Breast epithelium (tissue), 4 donors: ENCODE results near the gene RINT1. TPM values are rescaled to one million over a fixed set of nuclear protein-coding genes. Genes with fewer than 3 reads are reported as not detected.
"Not testable (repeated sequence)": the region's sequence is repeated elsewhere in the genome, so short reads cannot be mapped to it uniquely, and the experiment has no call there.

Experiments
- DNase-seq, 2 donors: peaks; one replicate each; pipeline ENCODE4 v3.0.0-alpha.2; 2019; ENCODE audit warnings: low spot score in 2 of 2
- H3K27ac ChIP-seq, 2 donors: fragments of 200-600 bp; sonication (generic) in 1 of 2; one replicate each; pipeline ENCODE4 v1.5.1; 2016 to 2019; ENCODE audit warnings: mild to moderate bottlenecking in 1 of 2
- H3K27me3 ChIP-seq, 2 donors: fragments of 200-600 bp; sonication (generic) in 1 of 2; one replicate each; pipeline versions ENCODE4 v1.5.1 to v1.6.0; 2017 to 2019; ENCODE audit warnings: control low read depth in 1 of 2, mild to moderate bottlenecking in 1 of 2
- H3K36me3 ChIP-seq: fragments of 200-600 bp; one replicate; pipeline ENCODE4 v1.5.1; 2019
- H3K4me1 ChIP-seq, 2 donors: fragments of 200-600 bp; sonication (generic); one replicate each; pipeline ENCODE4 v1.5.1; 2016 to 2019; ENCODE audit warnings: control low read depth in 1 of 2
- H3K4me3 ChIP-seq, 3 donors: fragments of 200-600 bp; sonication (generic); 1 replicate in 2 of 3; 2 replicates in 1 of 3; pipeline ENCODE4 v1.5.1; 2016 to 2019; ENCODE audit warnings: mild to moderate bottlenecking in 3 of 3, moderate library complexity in 2 of 3
- H3K9me3 ChIP-seq, 2 donors: fragments of 200-600 bp; sonication (generic) in 1 of 2; one replicate each; pipeline ENCODE4 v1.5.1; 2016 to 2019; ENCODE audit warnings: control low read depth in 1 of 2
- POLR2A ChIP-seq: fragments of 450-650 bp; IDR thresholded peaks from one replicate; pipeline ENCODE4 v1.6.1; 2016; ENCODE audit warnings: antibody characterized with exemption, mild to moderate bottlenecking, moderate library complexity
- POLR2AphosphoS5 ChIP-seq, 3 donors: sonication (generic); formaldehyde crosslinking; IDR thresholded peaks; one replicate each; pipeline ENCODE4 v1.6.1; 2017; ENCODE audit warnings: antibody characterized with exemption in 3 of 3
- intact Hi-C: fragments of 100-400 bp; cut with DNase I; formaldehyde crosslinking; loops from one replicate; pipeline ENCODE4 v1.15.1; 2023; ENCODE audit warnings: low total_unique reads
- total RNA-seq, 3 donors: library from RNA; depleted of rRNA; stranded (reverse); fragments of >200 nt; gene quantifications; one replicate each; pipeline ENCODE4 v1.1.0, GENCODE V29; 2016
- TF ChIP-seq, protein P1 (sequence below), 3 donors: fragments of 450-650 bp; IDR thresholded peaks; one replicate each; pipeline ENCODE4 v1.5.1; 2016 to 2017; ENCODE audit warnings: antibody characterized with exemption in 3 of 3, mild to moderate bottlenecking in 3 of 3, moderate library complexity in 3 of 3

Gene RINT1
- total RNA-seq, 3 donors from 2014 or later: 15.7 to 19.9 (median 17.7) TPM

DNA sequence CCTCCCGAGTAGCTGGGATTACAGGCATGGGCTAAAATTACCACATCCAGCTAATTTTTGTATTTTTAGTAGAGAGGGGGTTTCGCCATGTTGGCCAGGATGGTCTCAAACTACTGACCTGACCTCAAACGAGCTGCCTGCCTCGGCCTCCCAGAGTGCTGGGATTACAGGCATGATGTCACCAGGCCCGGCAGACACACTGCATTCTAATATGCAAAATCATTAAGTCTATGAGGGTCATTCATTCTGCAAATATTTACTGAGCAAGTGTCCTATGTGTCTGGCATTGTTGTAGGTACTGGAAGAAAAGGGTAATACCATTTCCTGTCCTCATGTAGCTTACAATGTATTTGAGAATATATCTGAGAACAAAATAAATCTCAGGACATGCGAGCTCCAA lies 12.6 kb upstream of the RINT1 start:
- no peaks in the 10 kb centered on the region for H3K4me1 ChIP-seq
- no peaks in the 10 kb centered on the region for H3K36me3 ChIP-seq
- TF ChIP-seq POLR2AphosphoS5 (IDR thresholded peaks at IDR 0.05) (no peak), POLR2A (no peak)
- TF ChIP-seq, protein P1, sequence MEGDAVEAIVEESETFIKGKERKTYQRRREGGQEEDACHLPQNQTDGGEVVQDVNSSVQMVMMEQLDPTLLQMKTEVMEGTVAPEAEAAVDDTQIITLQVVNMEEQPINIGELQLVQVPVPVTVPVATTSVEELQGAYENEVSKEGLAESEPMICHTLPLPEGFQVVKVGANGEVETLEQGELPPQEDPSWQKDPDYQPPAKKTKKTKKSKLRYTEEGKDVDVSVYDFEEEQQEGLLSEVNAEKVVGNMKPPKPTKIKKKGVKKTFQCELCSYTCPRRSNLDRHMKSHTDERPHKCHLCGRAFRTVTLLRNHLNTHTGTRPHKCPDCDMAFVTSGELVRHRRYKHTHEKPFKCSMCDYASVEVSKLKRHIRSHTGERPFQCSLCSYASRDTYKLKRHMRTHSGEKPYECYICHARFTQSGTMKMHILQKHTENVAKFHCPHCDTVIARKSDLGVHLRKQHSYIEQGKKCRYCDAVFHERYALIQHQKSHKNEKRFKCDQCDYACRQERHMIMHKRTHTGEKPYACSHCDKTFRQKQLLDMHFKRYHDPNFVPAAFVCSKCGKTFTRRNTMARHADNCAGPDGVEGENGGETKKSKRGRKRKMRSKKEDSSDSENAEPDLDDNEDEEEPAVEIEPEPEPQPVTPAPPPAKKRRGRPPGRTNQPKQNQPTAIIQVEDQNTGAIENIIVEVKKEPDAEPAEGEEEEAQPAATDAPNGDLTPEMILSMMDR (IDR thresholded peaks at IDR 0.05): no peak
- intact Hi-C loops: no loop called here
- DNase-seq: no peak
- no peaks in the 10 kb centered on the region for H3K27me3 ChIP-seq
- H3K4me3 ChIP-seq: no peak overlapping the region
- H3K9me3 ChIP-seq: no peaks in the 10 kb centered on the region
- H3K27ac ChIP-seq: no peak overlapping the region

DNA sequence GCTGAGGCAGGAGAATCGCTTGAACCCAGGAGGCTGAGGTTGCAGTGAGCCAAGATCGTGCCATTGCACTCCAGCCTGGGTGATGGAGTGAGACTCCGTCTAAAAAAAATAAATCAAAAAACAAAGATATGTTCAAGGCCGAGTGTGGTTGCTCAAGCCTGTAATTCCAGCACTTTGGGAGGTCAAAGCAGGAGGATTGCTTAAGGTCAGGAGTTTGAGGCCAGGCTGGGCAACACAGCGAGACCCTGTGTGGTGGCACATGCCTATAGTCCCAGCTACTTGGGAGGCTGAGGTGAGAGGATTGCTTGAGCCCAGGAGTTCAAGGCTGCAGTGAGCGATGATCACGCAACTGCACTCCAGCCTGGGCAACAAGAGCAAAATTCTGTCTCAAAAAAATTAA lies 11.4 kb upstream of the RINT1 start:
- H3K27ac ChIP-seq, H3K4me1 ChIP-seq, intact Hi-C loops, DNase-seq, H3K27me3 ChIP-seq, H3K36me3 ChIP-seq, H3K4me3 ChIP-seq, H3K9me3 ChIP-seq: not testable (repeated sequence)

DNA sequence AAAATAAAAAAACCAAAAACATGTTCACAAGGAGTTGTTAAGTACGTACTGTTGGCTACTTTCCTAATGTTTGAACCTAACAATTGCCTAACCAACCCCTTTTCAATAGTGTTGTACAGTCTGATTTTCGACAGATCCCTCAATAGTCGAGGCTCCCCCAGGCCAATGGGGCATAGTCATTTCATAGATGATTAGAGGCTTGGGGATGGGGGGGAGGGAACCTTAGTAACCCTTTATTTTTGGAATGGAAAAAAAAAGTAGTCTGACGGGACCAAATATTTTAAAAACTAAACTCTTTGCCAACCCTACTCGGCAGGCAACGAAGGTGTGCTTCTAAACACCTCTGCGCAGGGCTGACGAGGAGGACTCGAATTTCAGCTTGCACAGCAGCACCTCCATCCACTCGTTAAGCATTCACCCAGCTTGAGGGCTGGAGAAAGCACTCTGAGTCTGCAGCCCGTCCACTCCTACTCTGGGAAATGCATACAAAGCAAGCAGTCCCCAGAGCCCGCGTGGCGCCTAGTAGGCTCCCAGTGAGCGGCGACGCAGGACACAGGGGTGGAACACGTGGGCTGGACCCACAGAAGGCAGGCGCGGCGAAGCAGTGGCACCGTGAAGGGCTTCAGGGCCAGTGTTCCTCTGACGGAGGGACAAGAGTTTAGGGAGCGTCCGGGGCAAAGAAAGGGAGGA lies 10.8 kb upstream of the RINT1 start:
- Histone ChIP-seq H3K27me3 (no peaks in the 10 kb centered on the region), H3K9me3 (no peaks in the 10 kb centered on the region), H3K27ac (peak overlapping the region; percentile 83), H3K36me3 (no peaks in the 10 kb centered on the region), H3K4me1 (no peaks in the 10 kb centered on the region), H3K4me3 (peak overlapping the region; percentile 72 to 96 (median 79))
- peak in 1 of 2 donors; percentile 66 for DNase-seq
- intact Hi-C loops: no loop called here
- TF ChIP-seq, protein P1 (IDR thresholded peaks at IDR 0.05): no peak
- TF ChIP-seq POLR2AphosphoS5 (IDR thresholded peaks at IDR 0.05): no peak
- no peak for TF ChIP-seq POLR2A

DNA sequence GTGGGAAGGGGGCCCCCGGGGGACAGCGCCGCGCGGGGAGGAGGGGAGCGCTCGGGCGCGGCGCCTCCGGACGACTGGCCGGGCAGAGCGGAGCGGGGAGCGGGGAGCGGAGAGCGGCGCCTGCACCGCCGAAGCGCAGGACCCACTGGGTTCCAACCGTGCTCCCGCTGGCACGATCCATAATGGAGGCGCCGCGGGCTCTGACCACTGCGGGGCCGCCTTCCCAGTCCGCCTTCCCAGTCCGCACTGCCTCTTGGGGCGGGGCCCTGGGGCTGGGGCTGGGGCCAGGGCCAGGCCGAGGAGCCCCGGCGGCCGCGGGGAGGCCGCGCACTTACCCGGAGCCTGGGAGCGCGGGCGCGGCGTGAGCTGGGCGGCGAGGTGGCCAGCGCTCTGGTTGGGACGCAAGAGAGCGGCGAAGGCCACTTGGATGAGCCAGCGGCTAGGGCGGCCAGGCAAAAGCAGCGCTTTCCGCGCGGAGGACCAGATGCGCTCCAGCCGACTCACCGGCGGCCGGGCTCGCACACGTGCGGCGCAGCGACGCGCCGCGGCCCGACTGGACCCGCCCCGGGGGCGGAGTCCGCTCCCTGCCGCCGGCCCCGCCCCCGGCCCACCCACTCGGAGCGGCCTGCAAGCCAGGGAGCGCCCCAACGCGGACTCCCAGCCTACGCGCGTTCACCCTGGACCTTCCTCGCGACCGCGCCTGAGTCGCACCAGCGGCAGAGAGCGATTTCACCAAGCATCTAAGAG lies 10.1 kb upstream of the RINT1 start, which contains the start of gene PUS7:
Gene PUS7, minus strand, starts transcription at position 555 of the 747 bp plus-strand sequence. CDS start 13,759 bp downstream, outside the sequence.
- Histone ChIP-seq H3K9me3 (no peaks in the 10 kb centered on the region), H3K4me1 (no peaks in the 10 kb centered on the region), H3K36me3 (no peaks in the 10 kb centered on the region), H3K27me3 (no peaks in the 10 kb centered on the region), H3K4me3 (peak within 1 kb of the TSS; percentile 72 to 96 (median 79)), H3K27ac (peak within 1 kb of the TSS; percentile 83)
- peak; percentile 26 to 57 (median 33) for TF ChIP-seq POLR2AphosphoS5 (IDR thresholded peaks at IDR 0.05)
- TF ChIP-seq, protein P1 (IDR thresholded peaks at IDR 0.05): no peak
- DNase-seq: peak; percentile 77 to 84
- intact Hi-C loops: no loop called here

DNA sequence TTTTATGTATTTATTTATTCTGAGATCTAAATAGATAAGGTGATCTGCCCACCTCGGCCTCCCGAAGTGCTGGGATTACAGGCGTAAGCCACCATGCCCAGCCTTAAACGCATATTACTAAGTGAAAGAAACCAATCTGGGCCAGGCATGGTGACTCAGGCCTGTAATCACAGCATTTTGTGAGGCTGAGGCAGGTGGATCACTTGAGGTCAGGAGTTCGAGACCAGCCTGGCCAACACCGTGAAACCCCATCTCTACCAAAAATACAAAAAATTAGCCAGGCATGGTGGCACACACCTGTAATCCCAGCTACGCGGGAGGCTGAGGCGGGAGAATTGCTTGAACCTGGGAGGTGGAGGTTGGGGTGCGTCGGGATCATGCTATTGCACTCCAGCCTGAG lies 7.6 kb upstream of the RINT1 start:
- H3K4me1 ChIP-seq, H3K4me3 ChIP-seq, H3K36me3 ChIP-seq, H3K27me3 ChIP-seq, intact Hi-C loops, DNase-seq, H3K9me3 ChIP-seq, H3K27ac ChIP-seq: not testable (repeated sequence)

DNA sequence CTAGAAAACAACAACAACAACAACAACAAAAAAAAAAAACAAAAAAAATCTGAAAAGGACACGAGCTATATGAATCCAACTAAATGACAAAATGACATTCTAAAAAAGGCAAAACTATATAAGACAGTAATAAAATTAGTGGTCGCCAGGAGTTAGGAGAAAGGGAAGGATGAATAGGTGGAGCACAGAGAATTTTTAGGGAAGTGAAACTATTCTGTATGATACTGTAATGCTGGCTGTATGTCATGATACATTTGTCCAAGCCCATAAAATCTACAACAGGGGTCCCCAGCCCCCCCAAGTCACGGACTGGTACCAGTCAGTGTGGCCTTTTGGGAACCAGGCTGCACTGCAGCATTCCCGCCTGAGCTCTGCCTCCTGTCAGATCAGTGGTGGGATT lies 7.2 kb upstream of the RINT1 start:
- no peak for TF ChIP-seq POLR2AphosphoS5 (IDR thresholded peaks at IDR 0.05)
- TF ChIP-seq POLR2A: no peak
- TF ChIP-seq, protein P1 (IDR thresholded peaks at IDR 0.05): no peak
- intact Hi-C loops: no loop called here
- H3K4me1 ChIP-seq: no peaks in the 10 kb centered on the region

DNA sequence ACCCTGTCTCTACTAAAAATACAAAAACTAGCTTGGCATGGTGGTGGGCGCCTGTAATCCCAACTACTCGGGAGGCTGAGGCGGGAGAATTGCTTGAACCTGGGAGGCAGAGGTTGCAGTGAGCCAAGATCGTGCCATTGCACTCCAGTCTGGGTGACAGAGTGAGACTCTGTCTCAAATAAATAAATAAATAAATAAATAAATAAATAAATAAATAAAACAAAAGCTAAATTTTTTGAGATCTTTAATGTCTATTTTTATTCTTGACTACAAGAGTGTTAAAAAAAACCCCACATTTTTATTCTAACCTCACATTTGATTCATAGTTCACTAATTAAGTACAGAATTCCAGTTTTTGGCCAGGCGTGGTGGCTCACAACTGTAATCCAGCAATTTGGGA lies 4.3 kb upstream of the RINT1 start:
- H3K4me1 ChIP-seq, H3K36me3 ChIP-seq, H3K27ac ChIP-seq, H3K4me3 ChIP-seq, intact Hi-C loops, H3K9me3 ChIP-seq, DNase-seq, H3K27me3 ChIP-seq: not testable (repeated sequence)

More for the DNA sequence above, 7.2 kb upstream of the RINT1 start:
- DNase-seq: no peak
- Histone ChIP-seq H3K27me3 (no peaks in the 10 kb centered on the region), H3K9me3 (no peaks in the 10 kb centered on the region), H3K4me3 (no peak overlapping the region), H3K27ac (no peak overlapping the region), H3K36me3 (no peaks in the 10 kb centered on the region)
